Measurements from ENCODE around the gene VGF. TPM values are rescaled to one million over a fixed set of nuclear protein-coding genes. Genes with fewer than 3 reads are reported as not detected.

Gene VGF
- total RNA-seq, 2 experiments from 2014 or later: 0.09 to 0.11 TPM

GRCh38 chr7:101170617-101171441, 5.5 kb upstream of the VGF start:
- ATAC-seq (no peak), DNase-seq (peak; percentile 32)
- peaks cover 73% of the 10 kb centered on the region for H3K4me1 Mint-ChIP-seq
- POLR2A ChIA-PET: interaction anchor here (0.5 kb wide), 1 partner anchor 63 kb away, joined by 4 read pairs; no protein-coding TSS in a partner anchor
- H3K9me3 Mint-ChIP-seq (ENCODE audit: low read depth): no peaks in the 10 kb centered on the region
- CTCF ChIA-PET: interaction anchor here (0.6 to 3.4 kb wide), 18 partner anchors 10 to 130 kb away, joined by 3 to 19 read pairs (median 4); partner anchors contain the start of genes PLOD3 and ZNHIT1
- H3K36me3 Mint-ChIP-seq (ENCODE audit: low read depth): no peaks in the 10 kb centered on the region
- intact Hi-C loops (cut with DNase I, micrococcal nuclease): no loop called here
- no peak overlapping the region for H3K4me3 Mint-ChIP-seq
- H3K27me3 Mint-ChIP-seq: peaks cover 81% of the 10 kb centered on the region
- no peak overlapping the region for H3K27ac Mint-ChIP-seq

DNA sequence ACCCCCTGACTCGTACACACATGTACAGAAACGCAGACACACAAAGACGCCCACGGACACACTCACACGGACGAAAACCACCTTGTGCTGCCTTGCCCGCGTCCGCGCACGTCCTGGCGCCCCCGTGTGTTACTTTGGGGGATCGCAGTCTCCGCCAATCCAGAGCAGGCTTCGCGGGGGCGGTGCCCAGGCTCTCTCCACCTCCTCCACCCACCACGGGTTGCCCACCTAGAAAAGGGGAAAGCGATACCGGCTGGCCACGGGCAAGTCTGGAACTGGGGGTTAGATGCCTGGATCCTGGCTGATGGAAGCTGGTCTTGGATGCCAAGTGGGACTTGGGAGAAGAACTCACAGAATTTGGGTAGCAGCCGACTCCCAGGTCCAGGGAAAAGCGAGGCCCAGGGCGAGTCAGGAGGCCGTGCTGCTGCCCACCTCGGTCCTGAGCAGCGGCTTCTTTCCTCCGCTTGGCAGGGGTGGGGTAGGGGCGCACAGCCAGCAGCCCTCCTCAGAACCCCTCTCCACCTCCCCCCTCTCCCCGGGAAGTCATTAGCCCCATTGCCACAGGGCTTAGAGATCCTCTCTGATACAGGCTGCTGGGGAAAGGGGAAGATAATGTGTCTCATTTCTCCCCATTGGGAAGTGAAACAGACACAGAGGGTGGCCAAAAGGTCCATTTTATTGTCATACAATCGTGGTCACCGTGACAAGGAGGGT, 4.6 kb upstream of the VGF start:
- H3K27me3 Mint-ChIP-seq: peaks cover 78% of the 10 kb centered on the region

DNA sequence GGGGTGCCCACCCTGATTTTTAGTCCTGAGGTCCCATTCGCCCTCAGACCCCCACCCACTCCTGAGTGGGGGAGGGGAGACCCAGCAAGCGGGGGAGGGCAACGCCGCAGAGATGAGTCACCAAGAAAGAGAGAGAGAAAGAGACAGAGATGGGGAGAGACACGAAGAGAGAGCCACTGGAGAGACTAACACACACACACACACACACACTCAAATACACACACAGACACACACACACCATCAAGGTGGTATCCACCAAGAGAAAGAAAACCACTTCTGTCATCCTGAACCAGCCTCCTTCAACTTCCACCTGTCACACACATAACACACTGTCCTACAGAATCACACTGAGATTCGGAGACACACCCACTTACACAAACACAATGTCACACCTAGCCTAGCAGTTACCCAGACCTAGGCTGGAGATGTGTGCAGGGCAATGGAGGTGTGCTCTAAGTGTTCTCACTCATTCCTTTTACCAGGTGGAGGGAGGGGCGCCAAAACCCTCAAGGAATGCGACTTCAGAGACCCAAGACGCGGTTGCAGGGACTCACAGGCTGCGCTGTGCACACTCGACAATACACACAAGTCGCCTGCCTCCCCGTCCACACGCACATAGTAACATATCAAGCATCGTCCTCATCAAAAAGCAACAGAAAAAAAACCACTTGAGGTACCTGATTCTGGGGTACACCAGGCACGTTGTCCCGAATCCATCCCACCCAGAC, 3.9 kb upstream of the VGF start:
- Mint-ChIP-seq H3K27ac (no peak overlapping the region), H3K36me3 (ENCODE audit: low read depth) (no peaks in the 10 kb centered on the region), H3K27me3 (peaks cover 76% of the 10 kb centered on the region), H3K4me1 (peaks cover 82% of the 10 kb centered on the region), H3K4me3 (peak overlapping the region; percentile 39), H3K9me3 (ENCODE audit: low read depth) (no peaks in the 10 kb centered on the region)
- DNase-seq (peak; percentile 35), ATAC-seq (no peak)
- ChIA-PET CTCF (interaction anchor here (0.6 to 3.4 kb wide), 8 partner anchors 8 to 1877 kb away, joined by 3 to 19 read pairs (median 4); no protein-coding TSS in a partner anchor), POLR2A (no interaction called here)
- intact Hi-C loops (cut with DNase I, micrococcal nuclease): loop anchor here (1.0 to 10.0 kb wide), 4 partner anchors 14 to 646 kb away; partner anchors contain the start of genes AP1S1 (in 2 of the 2), CUX1 (in 1 of the 2) and UFSP1 (in 1 of the 2)

More for the DNA sequence above, 4.6 kb upstream of the VGF start:
- intact Hi-C loops (cut with DNase I, micrococcal nuclease): loop anchor here (1.0 to 10.0 kb wide), 4 partner anchors 15 to 645 kb away; partner anchors contain the start of genes AP1S1 (in 2 of the 2), CUX1 (in 1 of the 2) and UFSP1 (in 1 of the 2)
- ChIA-PET POLR2A (no interaction called here), CTCF (interaction anchor here (0.6 to 3.4 kb wide), 15 partner anchors 9 to 1876 kb away, joined by 3 to 19 read pairs (median 4); partner anchors contain the start of genes PLOD3 and ZNHIT1)
- Mint-ChIP-seq H3K9me3 (ENCODE audit: low read depth) (no peaks in the 10 kb centered on the region), H3K27ac (no peak overlapping the region), H3K36me3 (ENCODE audit: low read depth) (no peaks in the 10 kb centered on the region), H3K4me1 (peaks cover 82% of the 10 kb centered on the region), H3K4me3 (peak overlapping the region; percentile 39)
- peak; percentile 29 for ATAC-seq
- DNase-seq: peak; percentile 90

- POLR2A ChIA-PET: no interaction called here
- Mint-ChIP-seq H3K27me3 (peaks cover 71% of the 10 kb centered on the region), H3K9me3 (ENCODE audit: low read depth) (no peaks in the 10 kb centered on the region), H3K27ac (no peak overlapping the region), H3K4me3 (no peak overlapping the region), H3K4me1 (peaks cover 77% of the 10 kb centered on the region), H3K36me3 (ENCODE audit: low read depth) (no peaks in the 10 kb centered on the region)
- ATAC-seq (no peak), DNase-seq (peak; percentile 60)
- intact Hi-C loops (cut with DNase I, micrococcal nuclease): loop anchor here (1.0 to 10.0 kb wide), 4 partner anchors 14 to 646 kb away; partner anchors contain the start of genes AP1S1 (in 2 of the 2), CUX1 (in 1 of the 2) and UFSP1 (in 1 of the 2)
- CTCF ChIA-PET: interaction anchor here (0.6 to 1.4 kb wide), 5 partner anchors 9 to 273 kb away, joined by 3 to 9 read pairs (median 3); no protein-coding TSS in a partner anchor
Measured at GRCh38 chr7:101168412-101169049, 3.2 kb upstream of the VGF start.

GRCh38 chr7:101167645-101168411, 2.5 kb upstream of the VGF start:
- Mint-ChIP-seq H3K27ac (no peak overlapping the region), H3K4me3 (no peak overlapping the region), H3K27me3 (peaks cover 67% of the 10 kb centered on the region), H3K9me3 (ENCODE audit: low read depth) (no peaks in the 10 kb centered on the region), H3K36me3 (ENCODE audit: low read depth) (no peaks in the 10 kb centered on the region), H3K4me1 (peaks cover 73% of the 10 kb centered on the region)
- intact Hi-C loops (cut with DNase I, micrococcal nuclease): loop anchor here (2.0 to 10.0 kb wide), 3 partner anchors 13 to 647 kb away; partner anchors contain the start of genes AP1S1 (in 2 of the 2), CUX1 (in 1 of the 2) and UFSP1 (in 1 of the 2)
- DNase-seq (no peak), ATAC-seq (no peak)
- ChIA-PET CTCF (interaction anchor here (0.7 to 1.4 kb wide), 4 partner anchors 9 to 273 kb away, joined by 3 to 9 read pairs (median 4); no protein-coding TSS in a partner anchor), POLR2A (no interaction called here)

- H3K27me3 Mint-ChIP-seq: peaks cover 67% of the 10 kb centered on the region
- H3K9me3 Mint-ChIP-seq (ENCODE audit: low read depth): no peaks in the 10 kb centered on the region
- POLR2A ChIA-PET: no interaction called here
- no peak overlapping the region for H3K27ac Mint-ChIP-seq
- no peak for DNase-seq
- no peak for ATAC-seq
- CTCF ChIA-PET: no interaction called here
- H3K4me3 Mint-ChIP-seq: peak overlapping the region; percentile 33
- intact Hi-C loops (cut with DNase I, micrococcal nuclease): loop anchor here in 1 of 2 experiments (5.0 to 10.0 kb wide), 2 partner anchors 280 to 648 kb away; partner anchors contain the start of genes CUX1 and UFSP1
- H3K4me1 Mint-ChIP-seq: peaks cover 74% of the 10 kb centered on the region
- peaks cover 2% of the 10 kb centered on the region for H3K36me3 Mint-ChIP-seq (ENCODE audit: low read depth)
Measured at GRCh38 chr7:101166909-101167644, 1.7 kb upstream of the VGF start.

- ChIA-PET POLR2A (no interaction called here), CTCF (no interaction called here)
- DNase-seq: no peak
- Mint-ChIP-seq H3K27me3 (peaks cover 63% of the 10 kb centered on the region), H3K27ac (no peak overlapping the region), H3K9me3 (ENCODE audit: low read depth) (no peaks in the 10 kb centered on the region), H3K4me1 (peaks cover 69% of the 10 kb centered on the region), H3K36me3 (ENCODE audit: low read depth) (peaks cover 2% of the 10 kb centered on the region), H3K4me3 (no peak overlapping the region)
- no peak for ATAC-seq
- intact Hi-C loops (cut with DNase I, micrococcal nuclease): loop anchor here in 1 of 2 experiments (5.0 to 10.0 kb wide), 2 partner anchors 279 to 648 kb away; partner anchors contain the start of genes CUX1 and UFSP1
Measured at GRCh38 chr7:101166648-101166908, 1.2 kb upstream of the VGF start.

DNA sequence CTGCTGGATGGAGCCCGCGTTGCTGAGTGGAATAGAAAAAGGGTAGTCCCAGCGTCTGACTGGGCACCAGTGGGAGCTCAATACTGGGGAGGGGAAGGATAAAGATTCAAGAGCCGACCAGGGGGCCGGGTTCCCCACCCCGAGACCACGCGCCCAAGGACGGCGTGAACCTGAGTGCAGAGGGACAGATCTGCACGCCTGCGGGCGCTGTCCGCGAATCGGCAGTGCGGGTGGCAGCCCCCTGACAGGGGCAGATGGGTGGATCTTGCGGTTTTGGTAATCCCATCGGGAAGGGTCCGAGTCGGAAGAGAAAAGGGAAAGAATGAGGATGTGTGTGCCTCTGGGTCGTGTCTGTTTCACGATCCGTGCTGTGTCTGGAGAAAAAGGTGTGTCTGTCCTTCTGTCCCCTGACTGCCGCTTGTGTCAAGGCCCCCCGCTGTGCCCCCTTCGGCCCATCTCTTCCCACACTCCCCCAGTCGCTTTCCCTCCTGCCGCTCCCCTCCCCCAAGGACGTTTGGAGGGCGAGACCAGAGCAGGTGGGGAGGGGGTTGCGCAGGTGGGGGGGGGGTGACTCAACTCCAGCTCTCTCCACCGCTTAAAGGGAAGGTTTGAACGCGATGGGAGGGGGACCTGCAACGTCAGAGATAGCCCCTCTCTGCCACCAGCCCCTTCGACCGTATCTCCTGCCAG, 734 bp upstream of the VGF start:
- H3K27me3 Mint-ChIP-seq: peaks cover 60% of the 10 kb centered on the region
- peaks cover 2% of the 10 kb centered on the region for H3K36me3 Mint-ChIP-seq (ENCODE audit: low read depth)
- no peak for DNase-seq
- no peak overlapping the region for H3K27ac Mint-ChIP-seq
- intact Hi-C loops (cut with DNase I, micrococcal nuclease): loop anchor here in 1 of 2 experiments (5.0 to 10.0 kb wide), 2 partner anchors 279 to 649 kb away; partner anchors contain the start of genes CUX1 and UFSP1
- H3K4me3 Mint-ChIP-seq: peak overlapping the region; percentile 66
- CTCF ChIA-PET: interaction anchor here (0.6 to 1.5 kb wide), 8 partner anchors 8 to 1742 kb away, joined by 3 to 8 read pairs (median 4); no protein-coding TSS in a partner anchor
- H3K4me1 Mint-ChIP-seq: peaks cover 65% of the 10 kb centered on the region
- POLR2A ChIA-PET: interaction anchor here (1.2 to 1.3 kb wide), 2 partner anchors 8 to 81 kb away, joined by 4 to 5 read pairs; partner anchors contain the start of gene TRIM56
- no peaks in the 10 kb centered on the region for H3K9me3 Mint-ChIP-seq (ENCODE audit: low read depth)
- ATAC-seq: no peak

All from activated CD4-positive, alpha-beta T cell treated with anti-CD3 and anti-CD28 coated beads for 36 hours (primary cell).